ENCODE data around the gene FCHO2.

FCHO2 gene

GRCh38 chr5:73030531-73030930 lies 74.7 kb downstream of the FCHO2 start:
- peaks cover 7% of the 10 kb centered on the region; the same call in 1 of the 2 replicates for H3K36me3 ChIP-seq (ENCODE audit: control insufficient read depth, insufficient read depth, low read length)
- no peaks in the 10 kb centered on the region for H3K9me3 ChIP-seq (ENCODE audit: control insufficient read depth, insufficient read depth, low read length)
- no peak overlapping the region for H3K9ac ChIP-seq (ENCODE audit: low read depth, low read length)
- H3K27me3 ChIP-seq (ENCODE audit: control insufficient read depth, insufficient read depth, low read length) = no peaks in the 10 kb centered on the region
- H3K27ac ChIP-seq (ENCODE audit: low read depth, low read length) = peak overlapping the region; percentile 67
- no peak overlapping the region for H3K4me3 ChIP-seq (ENCODE audit: low read depth, low read length)
- peaks cover 19% of the 10 kb centered on the region for H3K4me1 ChIP-seq (ENCODE audit: control insufficient read depth, insufficient read depth, low read length)

GRCh38 chr5:73030995-73031394 lies 75.2 kb downstream of the FCHO2 start:
- H3K9ac ChIP-seq (ENCODE audit: low read depth, low read length) = no peak overlapping the region
- H3K36me3 ChIP-seq (ENCODE audit: control insufficient read depth, insufficient read depth, low read length) = peaks cover 5% of the 10 kb centered on the region; the same call in 1 of the 2 replicates
- no peak overlapping the region for H3K4me3 ChIP-seq (ENCODE audit: low read depth, low read length)
- H3K27me3 ChIP-seq (ENCODE audit: control insufficient read depth, insufficient read depth, low read length) = no peaks in the 10 kb centered on the region
- H3K27ac ChIP-seq (ENCODE audit: low read depth, low read length) = peak overlapping the region; percentile 67
- no peaks in the 10 kb centered on the region for H3K9me3 ChIP-seq (ENCODE audit: control insufficient read depth, insufficient read depth, low read length)
- peaks cover 19% of the 10 kb centered on the region for H3K4me1 ChIP-seq (ENCODE audit: control insufficient read depth, insufficient read depth, low read length)

- no peaks in the 10 kb centered on the region for H3K27me3 ChIP-seq (ENCODE audit: control insufficient read depth, insufficient read depth, low read length)
- H3K27ac ChIP-seq (ENCODE audit: low read depth, low read length) = no peak overlapping the region
- H3K4me1 ChIP-seq (ENCODE audit: control insufficient read depth, insufficient read depth, low read length) = peaks cover 19% of the 10 kb centered on the region
- H3K9ac ChIP-seq (ENCODE audit: low read depth, low read length) = no peak overlapping the region
- H3K36me3 ChIP-seq (ENCODE audit: control insufficient read depth, insufficient read depth, low read length) = peaks cover 5% of the 10 kb centered on the region; the same call in 1 of the 2 replicates
- H3K4me3 ChIP-seq (ENCODE audit: low read depth, low read length) = no peak overlapping the region
- H3K9me3 ChIP-seq (ENCODE audit: control insufficient read depth, insufficient read depth, low read length) = no peaks in the 10 kb centered on the region
These were observed 76.0 kb downstream of the FCHO2 start for GRCh38 chr5:73031839-73032238.

- Histone ChIP-seq H3K4me1 (ENCODE audit: control insufficient read depth, insufficient read depth, low read length) (peaks cover 19% of the 10 kb centered on the region), H3K27ac (ENCODE audit: low read depth, low read length) (no peak overlapping the region), H3K4me3 (ENCODE audit: low read depth, low read length) (no peak overlapping the region), H3K9me3 (ENCODE audit: control insufficient read depth, insufficient read depth, low read length) (no peaks in the 10 kb centered on the region), H3K36me3 (ENCODE audit: control insufficient read depth, insufficient read depth, low read length) (peaks cover 5% of the 10 kb centered on the region; the same call in 1 of the 2 replicates), H3K27me3 (ENCODE audit: control insufficient read depth, insufficient read depth, low read length) (no peaks in the 10 kb centered on the region), H3K9ac (ENCODE audit: low read depth, low read length) (no peak overlapping the region)
These were observed 76.8 kb downstream of the FCHO2 start for GRCh38 chr5:73032635-73033034.

GRCh38 chr5:73037545-73037944 lies 81.7 kb downstream of the FCHO2 start:
- H3K27me3 ChIP-seq (ENCODE audit: control insufficient read depth, insufficient read depth, low read length) = no peaks in the 10 kb centered on the region
- peaks cover 5% of the 10 kb centered on the region; the same call in 1 of the 2 replicates for H3K36me3 ChIP-seq (ENCODE audit: control insufficient read depth, insufficient read depth, low read length)
- no peaks in the 10 kb centered on the region for H3K9me3 ChIP-seq (ENCODE audit: control insufficient read depth, insufficient read depth, low read length)
- H3K27ac ChIP-seq (ENCODE audit: low read depth, low read length) = no peak overlapping the region
- peaks cover 29% of the 10 kb centered on the region for H3K4me1 ChIP-seq (ENCODE audit: control insufficient read depth, insufficient read depth, low read length)
- no peak overlapping the region for H3K9ac ChIP-seq (ENCODE audit: low read depth, low read length)
- H3K4me3 ChIP-seq (ENCODE audit: low read depth, low read length) = no peak overlapping the region

GRCh38 chr5:73039082-73039481 lies 83.2 kb downstream of the FCHO2 start:
- peaks cover 29% of the 10 kb centered on the region for H3K4me1 ChIP-seq (ENCODE audit: control insufficient read depth, insufficient read depth, low read length)
- H3K9ac ChIP-seq (ENCODE audit: low read depth, low read length) = no peak overlapping the region; the same call in 1 of the 2 replicates
- no peaks in the 10 kb centered on the region for H3K27me3 ChIP-seq (ENCODE audit: control insufficient read depth, insufficient read depth, low read length)
- H3K4me3 ChIP-seq (ENCODE audit: low read depth, low read length) = no peak overlapping the region
- H3K36me3 ChIP-seq (ENCODE audit: control insufficient read depth, insufficient read depth, low read length) = peaks cover 5% of the 10 kb centered on the region; the same call in 1 of the 2 replicates
- no peaks in the 10 kb centered on the region for H3K9me3 ChIP-seq (ENCODE audit: control insufficient read depth, insufficient read depth, low read length)
- H3K27ac ChIP-seq (ENCODE audit: low read depth, low read length) = peak overlapping the region; percentile 82

GRCh38 chr5:73042993-73043392 lies 87.2 kb downstream of the FCHO2 start:
- Histone ChIP-seq H3K9me3 (ENCODE audit: control insufficient read depth, insufficient read depth, low read length) (no peaks in the 10 kb centered on the region), H3K4me1 (ENCODE audit: control insufficient read depth, insufficient read depth, low read length) (peaks cover 28% of the 10 kb centered on the region)

GRCh38 chr5:73044546-73044945 lies 88.7 kb downstream of the FCHO2 start:
- no peak overlapping the region for H3K9ac ChIP-seq (ENCODE audit: low read depth, low read length)
- H3K9me3 ChIP-seq (ENCODE audit: control insufficient read depth, insufficient read depth, low read length) = no peaks in the 10 kb centered on the region
- H3K4me3 ChIP-seq (ENCODE audit: low read depth, low read length) = no peak overlapping the region
- no peaks in the 10 kb centered on the region for H3K36me3 ChIP-seq (ENCODE audit: control insufficient read depth, insufficient read depth, low read length)
- H3K4me1 ChIP-seq (ENCODE audit: control insufficient read depth, insufficient read depth, low read length) = peaks cover 13% of the 10 kb centered on the region
- H3K27ac ChIP-seq (ENCODE audit: low read depth, low read length) = no peak overlapping the region
- H3K27me3 ChIP-seq (ENCODE audit: control insufficient read depth, insufficient read depth, low read length) = no peaks in the 10 kb centered on the region

More at GRCh38 chr5:73042993-73043392, 87.2 kb downstream of the FCHO2 start:
- Histone ChIP-seq H3K27me3 (ENCODE audit: control insufficient read depth, insufficient read depth, low read length) (no peaks in the 10 kb centered on the region), H3K36me3 (ENCODE audit: control insufficient read depth, insufficient read depth, low read length) (no peaks in the 10 kb centered on the region), H3K4me3 (ENCODE audit: low read depth, low read length) (no peak overlapping the region), H3K27ac (ENCODE audit: low read depth, low read length) (no peak overlapping the region), H3K9ac (ENCODE audit: low read depth, low read length) (no peak overlapping the region)

- H3K9me3 ChIP-seq (ENCODE audit: control insufficient read depth, insufficient read depth, low read length) = no peaks in the 10 kb centered on the region
- H3K4me3 ChIP-seq (ENCODE audit: low read depth, low read length) = no peak overlapping the region
- H3K4me1 ChIP-seq (ENCODE audit: control insufficient read depth, insufficient read depth, low read length) = peaks cover 4% of the 10 kb centered on the region; the same call in 1 of the 2 replicates
- H3K27ac ChIP-seq (ENCODE audit: low read depth, low read length) = no peak overlapping the region
- no peaks in the 10 kb centered on the region for H3K27me3 ChIP-seq (ENCODE audit: control insufficient read depth, insufficient read depth, low read length)
- H3K9ac ChIP-seq (ENCODE audit: low read depth, low read length) = no peak overlapping the region
- H3K36me3 ChIP-seq (ENCODE audit: control insufficient read depth, insufficient read depth, low read length) = no peaks in the 10 kb centered on the region
These were observed 89.8 kb downstream of the FCHO2 start for GRCh38 chr5:73045623-73046022.

GRCh38 chr5:73061593-73061992 lies 105.8 kb downstream of the FCHO2 start:
- no peak overlapping the region for H3K4me3 ChIP-seq (ENCODE audit: low read depth, low read length)
- H3K9me3 ChIP-seq (ENCODE audit: control insufficient read depth, insufficient read depth, low read length) = no peaks in the 10 kb centered on the region
- no peaks in the 10 kb centered on the region for H3K4me1 ChIP-seq (ENCODE audit: control insufficient read depth, insufficient read depth, low read length)
- H3K27me3 ChIP-seq (ENCODE audit: control insufficient read depth, insufficient read depth, low read length) = no peaks in the 10 kb centered on the region
- H3K27ac ChIP-seq (ENCODE audit: low read depth, low read length) = no peak overlapping the region
- H3K9ac ChIP-seq (ENCODE audit: low read depth, low read length) = no peak overlapping the region
- H3K36me3 ChIP-seq (ENCODE audit: control insufficient read depth, insufficient read depth, low read length) = no peaks in the 10 kb centered on the region

GRCh38 chr5:73066466-73066865 lies 110.6 kb downstream of the FCHO2 start:
- no peaks in the 10 kb centered on the region for H3K27me3 ChIP-seq (ENCODE audit: control insufficient read depth, insufficient read depth, low read length)
- H3K9ac ChIP-seq (ENCODE audit: low read depth, low read length) = no peak overlapping the region
- no peaks in the 10 kb centered on the region for H3K4me1 ChIP-seq (ENCODE audit: control insufficient read depth, insufficient read depth, low read length)
- peaks cover 3% of the 10 kb centered on the region; the same call in 1 of the 2 replicates for H3K9me3 ChIP-seq (ENCODE audit: control insufficient read depth, insufficient read depth, low read length)
- no peak overlapping the region for H3K4me3 ChIP-seq (ENCODE audit: low read depth, low read length)
- no peak overlapping the region for H3K27ac ChIP-seq (ENCODE audit: low read depth, low read length)
- H3K36me3 ChIP-seq (ENCODE audit: control insufficient read depth, insufficient read depth, low read length) = peaks cover 16% of the 10 kb centered on the region
